ENCODE measurements around the gene NANOS1.

The NANOS1 gene

DNA sequence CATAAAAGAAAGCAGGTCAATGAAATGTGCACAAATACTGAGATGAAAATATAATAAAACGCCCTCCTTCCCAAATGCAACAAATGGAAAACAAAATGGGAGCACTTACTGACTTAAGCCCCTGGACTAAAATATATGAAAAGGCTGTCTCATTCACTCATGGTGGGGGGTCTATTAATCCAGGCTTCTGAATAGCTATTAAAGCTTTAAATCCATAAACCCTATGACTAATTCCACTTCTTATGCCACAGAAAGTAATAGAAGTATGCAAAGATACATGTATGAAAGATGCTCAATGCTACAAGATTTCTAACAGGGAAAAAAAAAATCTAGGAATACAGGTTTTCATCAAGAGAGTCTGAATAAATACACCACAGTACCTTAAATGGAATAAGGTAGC lies 30.6 kb downstream of the NANOS1 start:
- no peak for DNase-seq (ENCODE audit: low read depth)

GRCh38 chr10:119061352-119061751 lies 31.8 kb downstream of the NANOS1 start:
- no peak for DNase-seq (ENCODE audit: low read depth)

- DNase-seq (ENCODE audit: low read depth) = no peak
Measured at GRCh38 chr10:119061926-119062325, 32.4 kb downstream of the NANOS1 start.

DNA sequence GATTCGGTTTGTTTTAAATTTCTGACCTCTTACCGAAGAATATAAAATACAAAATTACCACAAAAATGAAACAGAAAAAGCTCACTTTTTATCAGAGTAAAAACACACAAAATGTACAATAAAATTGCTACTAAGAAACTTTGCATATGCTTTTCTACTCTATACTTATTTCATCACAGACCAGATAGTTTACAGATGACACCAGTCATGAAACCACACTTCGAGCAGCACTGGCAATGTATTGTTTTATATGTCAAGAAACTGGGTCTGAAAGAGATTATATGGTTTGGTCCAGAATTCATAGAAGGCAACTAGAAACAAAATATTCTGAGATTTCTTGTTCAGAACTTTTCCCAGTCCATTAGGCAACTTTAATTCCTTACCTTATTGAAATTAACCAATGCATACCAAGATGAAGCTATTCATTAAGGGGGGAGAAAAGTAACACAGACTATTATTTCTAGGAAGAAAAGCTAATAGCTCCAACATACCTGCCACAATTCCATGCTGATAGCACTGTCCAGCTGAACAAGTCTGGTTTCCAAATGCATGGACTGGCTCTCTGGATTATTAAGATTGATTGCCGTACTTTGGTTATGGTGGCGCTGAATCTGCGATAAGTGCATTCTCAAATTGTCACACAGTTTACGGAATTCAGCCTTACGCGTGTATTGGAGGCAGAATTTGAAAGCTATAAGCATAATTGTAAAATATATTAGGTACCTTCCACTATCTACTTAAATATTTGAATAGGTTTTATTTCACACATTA lies 41.1 kb downstream of the NANOS1 start:
- no peak for DNase-seq (ENCODE audit: low read depth)

DNA sequence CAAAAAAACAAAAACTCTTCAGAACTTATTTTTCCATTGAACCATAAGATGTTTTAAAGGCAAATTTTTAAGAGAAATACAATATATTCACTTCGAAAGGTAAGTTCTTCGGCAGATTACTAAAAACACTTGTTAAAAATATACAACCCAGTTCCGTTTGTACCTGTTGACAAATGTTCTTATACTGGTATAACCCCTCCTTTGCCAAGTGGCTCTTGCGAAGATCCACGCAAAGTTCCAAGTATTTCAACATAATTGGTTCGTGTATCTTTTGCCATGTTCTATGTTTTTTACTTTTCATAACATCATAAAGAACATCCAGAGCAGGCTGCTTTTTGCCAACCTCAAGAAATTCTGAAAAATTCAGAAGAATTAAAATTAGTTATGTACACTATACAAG lies 44.1 kb downstream of the NANOS1 start:
- DNase-seq (ENCODE audit: low read depth) = no peak

DNA sequence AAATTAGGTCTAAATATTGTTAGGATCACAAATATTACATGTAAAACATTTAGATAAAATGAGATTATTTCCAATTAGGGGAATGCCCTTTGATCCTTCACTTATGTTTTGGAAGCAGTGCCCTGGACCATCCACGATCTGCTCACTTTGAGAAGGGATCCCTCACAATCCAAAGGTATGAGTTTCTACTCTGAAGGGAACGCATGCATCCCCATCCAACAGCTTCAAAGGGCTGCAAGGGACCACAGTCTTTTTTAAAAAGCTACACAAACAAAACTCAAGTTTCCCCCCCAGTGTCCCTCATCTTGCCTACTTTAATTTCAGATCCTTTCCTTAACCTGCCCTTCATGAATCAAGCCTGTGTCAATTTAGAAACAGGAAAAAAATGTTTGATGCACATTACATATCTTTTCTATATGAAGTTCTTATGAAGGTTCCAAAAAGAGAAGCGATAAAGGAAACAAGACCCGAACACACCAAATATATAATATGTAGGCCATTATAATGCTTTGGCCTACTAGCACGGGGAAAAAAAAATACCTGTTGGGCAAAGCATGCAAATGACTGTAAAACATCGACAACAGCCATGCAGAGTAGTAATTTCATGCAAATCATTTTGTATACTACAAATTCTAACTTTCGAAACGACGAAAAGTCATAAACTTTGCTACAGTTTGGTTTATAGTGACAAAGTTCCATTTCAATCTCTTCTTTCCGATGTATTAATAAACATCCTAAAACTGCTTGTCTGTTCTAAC lies 49.1 kb downstream of the NANOS1 start:
- no peak for DNase-seq (ENCODE audit: low read depth)

GRCh38 chr10:119079599-119080520 lies 50.3 kb downstream of the NANOS1 start:
- DNase-seq (ENCODE audit: low read depth) = peak; percentile 85

- peak; percentile 91 for DNase-seq (ENCODE audit: low read depth)
Measured at GRCh38 chr10:119080521-119081259, 51.2 kb downstream of the NANOS1 start, which contains the start of gene EIF3A. EIF3A (minus strand) TSS chr10:119080817; CDS start chr10:119080676, 141 bp downstream.
